SK-MEL-5 (cell line): Measurements from ENCODE around the gene COLGALT1. TPM values are rescaled to one million over a fixed set of nuclear protein-coding genes. Genes with fewer than 3 reads are reported as not detected.

Source experiments
- DNase-seq: peaks from one replicate; pipeline ENCODE4 v3.0.0-alpha.2; 2016; ENCODE audit warnings: low read depth, low spot score
- in situ Hi-C: cut with HindIII; loops from 2 replicates; pipeline ENCODE4 v1.10.0; 2016; ENCODE audit warnings: low sequenced_read_pairs, high pct_unique_total_duplicates, low pct_unique_long_range_greater_than_20kb
- total RNA-seq: library from RNA; depleted of rRNA; stranded (reverse); fragments of >200 nt; shearing (Covaris generic); gene quantifications from 2 replicates; pipeline ENCODE4 v1.2.3, GENCODE V29; 2014

The COLGALT1 gene
- total RNA-seq, 1 experiment from 2014 or later = 85.1 TPM

GRCh38 chr19:17605117-17605516 lies 49.7 kb downstream of the COLGALT1 start:
- in situ Hi-C loops = no loop called here
- DNase-seq = no peak

GRCh38 chr19:17605761-17606589 lies 50.5 kb downstream of the COLGALT1 start:
- in situ Hi-C loops = no loop called here
- DNase-seq = peak; percentile 86

DNA sequence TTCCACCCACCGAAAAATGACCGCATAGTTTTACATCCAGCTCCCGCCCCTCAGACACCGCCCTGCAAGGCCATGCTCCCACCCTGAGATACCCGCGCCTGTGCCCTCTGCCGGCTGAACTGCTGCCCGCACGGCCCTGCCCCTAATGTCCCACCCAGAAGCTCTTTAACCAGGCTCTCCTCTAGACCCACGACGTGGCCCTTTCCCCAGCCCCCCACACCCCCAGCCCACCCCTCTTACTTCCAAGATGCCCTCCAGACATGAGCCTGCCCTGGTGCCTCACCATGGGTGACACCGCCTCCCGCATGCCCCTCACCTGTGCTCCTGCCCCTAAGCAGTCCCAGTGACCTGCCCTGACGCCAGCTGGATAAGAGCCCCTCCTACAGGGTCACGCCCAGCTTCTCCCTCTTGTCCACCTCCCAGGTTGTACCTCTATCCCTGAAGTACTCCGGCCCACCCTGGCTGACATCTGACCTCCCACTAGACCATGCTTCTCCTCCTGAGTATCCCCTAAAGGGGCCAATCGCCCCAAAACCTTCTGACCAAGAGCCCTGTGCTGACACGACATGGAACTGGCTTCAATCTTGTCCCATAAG lies 51.2 kb downstream of the COLGALT1 start:
- in situ Hi-C loops = no loop called here
- DNase-seq = no peak

GRCh38 chr19:17607936-17608335 lies 52.5 kb downstream of the COLGALT1 start:
- in situ Hi-C loops = no loop called here
- no peak for DNase-seq

GRCh38 chr19:17610384-17610783 lies 54.9 kb downstream of the COLGALT1 start:
- DNase-seq = peak; percentile 44
- in situ Hi-C loops = no loop called here

DNA sequence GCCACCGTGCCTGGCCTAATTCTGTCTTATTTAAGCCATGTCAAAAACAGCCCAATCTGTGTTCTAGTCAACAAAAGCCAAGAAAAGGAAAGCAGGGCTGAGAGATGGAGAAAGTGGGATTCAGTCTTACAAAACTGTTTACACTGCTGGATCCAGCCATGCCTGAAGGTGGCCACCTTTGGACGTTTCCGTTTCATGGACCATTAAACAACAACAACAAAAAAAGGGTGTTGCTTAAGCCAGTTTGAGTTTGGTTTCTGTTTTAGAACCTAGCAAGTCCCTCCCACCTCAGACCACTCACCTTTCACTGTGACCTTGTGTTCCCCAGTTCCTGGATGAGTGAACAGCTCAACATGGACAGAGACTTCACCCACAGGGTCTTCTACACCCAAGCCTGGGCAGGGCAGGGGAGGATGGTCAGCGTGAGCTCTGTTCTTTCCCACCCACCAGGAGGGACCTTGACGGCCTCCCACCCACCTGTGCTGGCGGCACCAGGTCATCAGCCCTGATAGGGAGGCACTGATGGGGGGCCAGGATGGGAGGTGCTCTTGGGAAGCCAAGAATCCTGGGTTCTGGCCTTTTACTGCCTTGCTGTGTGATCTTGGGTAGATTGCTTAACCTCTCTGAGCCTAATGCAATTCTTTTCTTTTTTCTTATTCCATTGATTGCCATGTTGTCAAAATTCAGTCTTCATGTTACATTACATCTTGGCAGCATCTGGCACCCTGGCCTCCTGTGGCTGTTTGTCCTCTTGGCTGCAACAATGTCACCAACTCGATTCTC lies 56.2 kb downstream of the COLGALT1 start:
- in situ Hi-C loops = no loop called here
- DNase-seq = no peak

- no peak for DNase-seq
- in situ Hi-C loops = no loop called here
Observed at GRCh38 chr19:17614476-17614875, 59.0 kb downstream of the COLGALT1 start.

DNA sequence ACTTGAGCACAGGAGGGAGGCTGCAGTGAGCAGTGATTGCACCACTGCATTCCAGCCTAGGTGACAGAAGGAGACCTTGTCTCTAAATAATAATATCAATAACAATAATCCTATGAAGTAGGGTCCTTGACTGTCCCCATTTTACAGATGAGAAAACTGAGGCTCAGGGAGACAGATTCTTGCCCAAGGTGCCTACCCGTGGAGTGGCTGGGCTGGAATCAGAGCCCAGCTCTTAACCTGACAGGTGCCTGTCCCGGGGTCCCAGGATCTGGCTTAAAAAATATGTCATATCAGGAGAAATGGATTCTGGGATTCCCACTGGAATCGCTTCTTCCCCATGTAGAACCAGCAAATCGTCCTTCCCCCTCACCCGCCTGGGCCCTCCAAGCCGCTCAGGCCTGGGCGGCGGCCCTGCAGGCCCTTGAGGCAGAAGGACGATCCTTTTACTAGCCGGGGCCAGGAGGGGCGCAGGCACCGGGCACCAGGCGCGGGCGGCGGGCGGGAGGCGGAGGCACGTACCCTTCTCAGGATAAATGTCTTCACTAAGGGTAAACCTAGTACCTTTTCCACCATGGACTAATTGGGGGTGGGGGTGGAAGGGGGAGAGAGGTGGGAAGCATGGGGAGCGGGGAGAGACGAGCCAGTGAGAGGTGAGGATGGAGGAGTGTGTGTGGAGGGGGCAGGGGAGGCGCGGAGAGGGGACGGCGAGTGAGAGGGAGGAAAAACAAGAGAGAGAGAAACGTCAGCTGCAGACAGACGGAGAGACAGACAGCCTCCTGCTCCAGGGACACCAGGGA lies 60.6 kb downstream of the COLGALT1 start:
- no peak for DNase-seq

DNA sequence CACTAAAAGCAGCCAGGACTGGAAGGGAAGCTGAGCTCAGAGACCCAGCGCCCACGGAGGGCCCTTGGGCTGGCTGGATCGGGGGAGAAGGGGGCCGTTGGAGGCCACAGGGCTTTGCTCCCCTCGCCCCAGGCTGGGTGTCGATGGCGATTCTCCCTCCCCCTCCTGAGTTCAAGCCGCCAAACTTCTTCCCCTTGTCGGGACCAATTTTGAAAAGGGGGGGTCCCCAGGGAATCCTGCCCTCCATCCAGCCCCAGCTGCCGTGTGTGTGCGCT lies 61.2 kb downstream of the COLGALT1 start:
- no peak for DNase-seq
- in situ Hi-C loops = no loop called here

More for the DNA sequence above, 60.6 kb downstream of the COLGALT1 start:
- in situ Hi-C loops = no loop called here

- in situ Hi-C loops = no loop called here
- DNase-seq = peak; percentile 32
Observed at GRCh38 chr19:17616961-17617806, 61.7 kb downstream of the COLGALT1 start.

DNA sequence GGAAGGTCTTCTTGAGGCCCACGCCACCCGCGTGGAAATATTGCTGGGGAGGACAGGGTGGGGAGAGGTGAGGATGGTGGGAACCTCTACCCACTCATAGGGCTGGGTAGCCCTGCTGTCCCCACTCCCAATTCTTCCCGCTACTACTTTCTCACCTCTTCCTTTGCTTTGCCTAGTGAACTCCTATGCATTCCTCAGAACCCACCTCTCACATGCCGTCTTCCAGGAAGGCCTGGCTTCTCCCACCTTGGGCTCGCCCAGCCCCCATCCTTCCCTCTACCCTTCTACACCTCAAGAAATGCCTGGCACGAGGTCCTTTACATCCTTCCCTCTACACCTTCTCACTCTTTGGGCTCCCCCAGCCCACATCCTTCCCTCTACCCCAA lies 62.4 kb downstream of the COLGALT1 start:
- no peak for DNase-seq
- in situ Hi-C loops = no loop called here

DNA sequence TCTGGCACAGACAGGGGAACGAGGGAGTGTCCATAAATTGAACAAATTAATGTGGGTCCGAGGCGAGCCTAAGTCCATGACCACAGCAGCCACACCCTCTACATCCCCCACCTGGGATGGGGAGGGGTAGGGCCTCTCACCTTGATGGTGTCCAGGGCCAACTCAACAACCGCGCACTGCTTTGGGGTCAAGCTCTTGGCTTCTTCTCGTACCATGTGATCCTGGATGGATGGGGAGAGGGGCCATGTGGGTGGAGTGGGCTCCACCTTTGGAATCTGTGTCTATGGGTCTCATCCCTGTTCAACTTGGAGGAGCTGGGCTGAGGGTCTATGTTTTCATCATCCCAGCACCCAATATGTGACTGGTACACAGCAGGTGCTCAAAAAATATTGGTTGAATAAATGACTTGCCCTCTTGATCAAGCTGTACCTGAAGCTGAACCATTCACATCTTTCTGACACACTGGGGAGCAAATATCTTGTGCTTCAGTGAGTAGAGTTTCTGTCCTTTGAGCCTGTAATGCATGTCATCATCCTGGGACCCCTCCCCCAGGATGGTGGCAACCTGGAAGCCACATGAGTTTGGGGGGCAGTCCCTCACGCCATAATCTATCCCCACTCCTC lies 62.9 kb downstream of the COLGALT1 start:
- DNase-seq = no peak
- in situ Hi-C loops = no loop called here

- no peak for DNase-seq
- in situ Hi-C loops = no loop called here
Observed at GRCh38 chr19:17618936-17619335, 63.5 kb downstream of the COLGALT1 start.

DNA sequence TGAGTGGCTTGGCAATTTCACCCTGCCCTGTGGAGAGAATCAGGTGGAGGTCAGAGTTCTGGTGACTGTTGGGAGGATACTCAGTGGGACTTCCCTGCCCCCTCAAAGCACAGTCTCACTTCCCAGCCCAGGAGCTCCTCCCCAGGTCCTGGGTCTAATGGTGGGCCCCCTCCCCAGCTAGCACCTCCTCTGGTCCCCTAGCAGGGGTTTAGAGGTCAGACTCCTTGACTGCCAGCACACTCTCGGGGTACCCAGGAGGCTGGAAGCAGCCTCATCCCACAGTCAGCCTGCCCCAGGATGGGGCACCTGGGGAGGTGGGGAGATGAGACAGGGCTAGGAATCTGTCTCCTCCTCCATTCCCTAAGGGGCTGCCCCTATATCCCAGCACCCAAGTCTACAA lies 65.2 kb downstream of the COLGALT1 start:
- in situ Hi-C loops = no loop called here
- DNase-seq = no peak

DNA sequence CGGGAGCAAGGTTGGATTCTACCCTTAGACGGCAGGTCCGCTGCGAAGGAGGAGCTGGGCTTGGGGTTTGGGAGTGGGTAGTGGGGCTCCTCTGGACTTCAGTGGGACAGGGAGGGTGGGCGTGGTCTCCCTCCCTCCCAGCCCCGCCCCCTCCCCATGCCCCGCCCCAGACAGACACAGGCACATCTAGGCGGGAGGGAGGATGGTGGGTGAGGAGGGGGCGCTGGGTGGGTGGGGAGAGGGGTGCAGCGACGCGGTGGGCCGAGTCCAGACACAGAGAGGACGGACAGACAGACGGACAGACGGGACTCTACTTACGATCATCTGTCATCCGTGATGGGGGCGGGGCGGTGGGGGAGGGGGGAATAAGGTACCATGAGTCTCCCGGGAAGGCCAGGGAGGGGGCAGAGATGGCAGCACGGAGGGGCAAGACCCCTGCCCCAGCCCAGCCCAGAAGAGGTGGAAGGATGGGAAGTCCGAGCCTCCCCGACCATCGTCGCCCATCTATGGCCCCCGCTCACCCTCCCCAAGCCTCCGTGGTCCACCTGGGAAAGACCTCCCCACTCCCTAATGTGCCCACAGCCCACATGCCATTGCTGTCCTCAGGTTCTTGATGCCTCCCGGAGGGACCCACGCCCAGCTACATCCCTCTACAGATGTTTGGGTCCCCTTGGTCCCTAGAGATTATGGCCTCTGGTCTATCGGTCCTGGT lies 67.9 kb downstream of the COLGALT1 start:
- in situ Hi-C loops = no loop called here
- no peak for DNase-seq

- in situ Hi-C loops = no loop called here
Observed at GRCh38 chr19:17624314-17624991, 69.0 kb downstream of the COLGALT1 start.

More at GRCh38 chr19:17624314-17624991, 69.0 kb downstream of the COLGALT1 start:
- no peak for DNase-seq
